HepG2 (cell line): Measurements from ENCODE around the gene MCM3AP. TPM values are rescaled to one million over a fixed set of nuclear protein-coding genes. Genes with fewer than 3 reads are reported as not detected.
A peak's percentile ranks its signal among the peaks of the same experiment; 100 is the strongest.

Experiments
- CSRNP1 ChIP-seq: sonication (generic); formaldehyde crosslinking; IDR thresholded peaks from 2 replicates; pipeline ENCODE4 v1.8.1; 2023; ENCODE audit warnings: mild to moderate bottlenecking, missing genetic modification reagents
- E2F1 ChIP-seq: sonication (generic); formaldehyde crosslinking; IDR thresholded peaks from 2 replicates; pipeline ENCODE4 v1.5.0; 2020; ENCODE audit warnings: missing genetic modification reagents
- FOXC1 ChIP-seq: sonication (generic); formaldehyde crosslinking; IDR thresholded peaks from 2 replicates; pipeline ENCODE4 v1.8.0; 2022; ENCODE audit warnings: mild to moderate bottlenecking, missing genetic modification reagents, borderline replicate concordance
- HOXA9 ChIP-seq: sonication (generic); formaldehyde crosslinking; IDR thresholded peaks from 2 replicates; pipeline ENCODE4 v1.8.1; 2022; ENCODE audit warnings: missing genetic modification reagents, mild to moderate bottlenecking, moderate library complexity, borderline replicate concordance
- MAFK ChIP-seq, 2 experiments: IDR thresholded peaks in 1 of 2; conservative IDR thresholded peaks in 1 of 2; 2 replicates each; pipeline ENCODE4 v1.6.1; 2011; ENCODE audit warnings: improper control_type of control experiment in 2 of 2, low read length in 2 of 2
- MLXIP ChIP-seq: sonication (generic); formaldehyde crosslinking; IDR thresholded peaks from 2 replicates; pipeline ENCODE4 v1.9.0; 2021; ENCODE audit warnings: missing genetic modification reagents, borderline replicate concordance
- MYPOP ChIP-seq: sonication (generic); formaldehyde crosslinking; IDR thresholded peaks from 2 replicates; pipeline ENCODE4 v1.8.1; 2023; ENCODE audit warnings: mild to moderate bottlenecking, moderate library complexity, missing genetic modification reagents
- NCOA2 ChIP-seq: sonication (generic); formaldehyde crosslinking; IDR thresholded peaks from 2 replicates; pipeline ENCODE4 v1.8.0; 2022; ENCODE audit warnings: inconsistent platforms
- NFIB ChIP-seq: sonication (generic); formaldehyde crosslinking; IDR thresholded peaks from 2 replicates; pipeline ENCODE4 v1.9.0; 2021; ENCODE audit warnings: missing genetic modification reagents, mild to moderate bottlenecking, borderline replicate concordance
- NKX3-1 ChIP-seq: sonication (generic); formaldehyde crosslinking; IDR thresholded peaks from 2 replicates; pipeline ENCODE4 v1.5.0; 2020; ENCODE audit warnings: missing genetic modification reagents
- PHF20 ChIP-seq: sonication (generic); formaldehyde crosslinking; IDR thresholded peaks from 2 replicates; pipeline ENCODE4 v1.5.0; 2020; ENCODE audit warnings: mild to moderate bottlenecking, missing genetic modification reagents
- RBM39 ChIP-seq: fragments of 200-400 bp; formaldehyde crosslinking; IDR thresholded peaks from one replicate; pipeline ENCODE4 v1.6.1; 2018; ENCODE audit warnings: antibody characterized with exemption, mild to moderate bottlenecking, low read depth, low read length; ENCODE audit not compliant: poor library complexity, severe bottlenecking
- RFXAP ChIP-seq: sonication (generic); formaldehyde crosslinking; IDR thresholded peaks from 2 replicates; pipeline ENCODE4 v1.4.0; 2020; ENCODE audit warnings: missing genetic modification reagents, borderline replicate concordance
- SKI ChIP-seq: fragments of 450-650 bp; IDR thresholded peaks from one replicate; pipeline ENCODE4 v1.6.1; 2018; ENCODE audit warnings: mild to moderate bottlenecking; ENCODE audit not compliant: partially characterized antibody
- ZMYM4 ChIP-seq: sonication (generic); formaldehyde crosslinking; IDR thresholded peaks from 2 replicates; pipeline ENCODE4 v1.8.1; 2023; ENCODE audit warnings: mild to moderate bottlenecking, missing genetic modification reagents
- ZNF124 ChIP-seq: sonication (generic); formaldehyde crosslinking; IDR thresholded peaks from 2 replicates; pipeline ENCODE4 v1.4.0; 2020; ENCODE audit warnings: missing genetic modification reagents
- ZNF143 ChIP-seq: sonication (generic); formaldehyde crosslinking; IDR thresholded peaks from 2 replicates; pipeline ENCODE4 v1.4.0; 2020; ENCODE audit warnings: missing genetic modification reagents
- ZNF180 ChIP-seq: sonication (generic); formaldehyde crosslinking; IDR thresholded peaks from 2 replicates; pipeline ENCODE4 v1.4.0; 2020; ENCODE audit warnings: low read depth, missing genetic modification reagents, borderline replicate concordance
- ZNF234 ChIP-seq: sonication (generic); formaldehyde crosslinking; conservative IDR thresholded peaks from 2 replicates; pipeline ENCODE4 v1.5.1; 2020; ENCODE audit warnings: mild to moderate bottlenecking, missing genetic modification reagents
- ZNF337 ChIP-seq: sonication (generic); formaldehyde crosslinking; IDR thresholded peaks from 2 replicates; pipeline ENCODE4 v1.5.1; 2020; ENCODE audit warnings: missing genetic modification reagents, low read depth, mild to moderate bottlenecking, borderline replicate concordance
- ZNF550 ChIP-seq: sonication (generic); formaldehyde crosslinking; IDR thresholded peaks from 2 replicates; pipeline ENCODE4 v1.4.0; 2020; ENCODE audit warnings: mild to moderate bottlenecking, missing genetic modification reagents, borderline replicate concordance
- ZNF589 ChIP-seq: sonication (generic); formaldehyde crosslinking; conservative IDR thresholded peaks from 2 replicates; pipeline ENCODE4 v1.8.0; 2022; ENCODE audit warnings: mild to moderate bottlenecking, moderate library complexity, missing genetic modification reagents
- ZNF674 ChIP-seq: sonication (generic); formaldehyde crosslinking; IDR thresholded peaks from 2 replicates; pipeline ENCODE4 v1.5.0; 2020; ENCODE audit warnings: low read depth, mild to moderate bottlenecking, missing genetic modification reagents
- polyA plus RNA-seq, 8 experiments: library from polyadenylated mRNA; depleted of rRNA in 3 of 8; stranded (reverse) in 7 of 8; unstranded in 1 of 8; fragments of >200 nt; fragmentation: Illumina TruSeq in 4 of 8; extraction: Trizol in 4 of 8; gene quantifications; 2 replicates each; pipeline versions ENCODE4 v1.2.1 to v1.2.3, GENCODE V29; 2011 to 2016; ENCODE audit warnings: low read depth in 4 of 8, missing spikeins in 1 of 8, mixed read lengths in 1 of 8; ENCODE audit not compliant: insufficient read depth in 1 of 8
- total RNA-seq, 5 experiments: library from RNA; depleted of rRNA; stranded (reverse); fragments of >200 nt; fragmentation: Illumina TruSeq; extraction: Trizol; gene quantifications; 2 replicates each; pipeline ENCODE4 v1.2.3, GENCODE V29; 2016; ENCODE audit warnings: low read depth in 1 of 5

MCM3AP gene
- total and polyA plus RNA-seq, 2 of the 13 experiments (the other 11 are each of a cell fraction or from before 2014, with no cell fraction given): 27.0 to 54.7 TPM

GRCh38 chr21:46324390-46325072, 39.1 kb upstream of the MCM3AP start (continued):
- TF ChIP-seq E2F1 (CRISPR knock-in tag) (peak; percentile 62; the same call in 1 of the 2 replicates), ZNF674 (CRISPR knock-in tag) (no peak), ZNF550 (no peak), SKI (no peak), ZMYM4 (CRISPR knock-in tag) (peak; percentile 44; the same call in 1 of the 2 replicates), MLXIP (CRISPR knock-in tag) (no peak), RFXAP (CRISPR knock-in tag) (no peak), ZNF180 (CRISPR knock-in tag) (no peak), RBM39 (no peak), MYPOP (CRISPR knock-in tag) (0 out of 2 replicates have a peak, but pooled peaks have one; percentile 47), NFIB (no peak), NKX3-1 (CRISPR knock-in tag) (peak; percentile 57; the same call in 1 of the 2 replicates), PHF20 (CRISPR knock-in tag) (no peak), FOXC1 (CRISPR knock-in tag) (0 out of 2 replicates have a peak, but pooled peaks have one; percentile 26), HOXA9 (peak; percentile 32; the same call in 1 of the 2 replicates), ZNF143 (CRISPR knock-in tag) (peak; percentile 54), CSRNP1 (CRISPR knock-in tag) (no peak), ZNF589 (no peak), ZNF234 (CRISPR knock-in tag) (no peak), NCOA2 (CRISPR knock-in tag) (no peak), MAFK (conservative IDR thresholded peaks at IDR 0.05 in 1 of 2, IDR thresholded peaks at IDR 0.05 in 1 of 2; ENCODE audit: low read length in 2 of 2) (no peak), ZNF337 (CRISPR knock-in tag) (0 out of 2 replicates have a peak, but pooled peaks have one; percentile 26), ZNF124 (CRISPR knock-in tag) (no peak)
